Activated CD4-positive, alpha-beta T cell treated with anti-CD3 and anti-CD28 coated beads, Interleukin-2, amount 10 ng/mL, durations not matched to agents 7 days and 5 days (primary cell): Measurements from ENCODE around the gene RNF207. TPM values are rescaled to one million over a fixed set of nuclear protein-coding genes. Genes with fewer than 3 reads are reported as not detected.
A peak's percentile ranks its signal among the peaks of the same experiment; 100 is the strongest.

Source experiments
- CTCF ChIA-PET: fragments of 350-600 bp; sonication (Branson Sonifier 250); formaldehyde crosslinking; loops from one replicate; lab custom pipeline; 2021; ENCODE audit warnings: antibody characterized with exemption; lab: Charles Lee
- POLR2A ChIA-PET: fragments of 350-600 bp; sonication (Branson Sonifier 250); formaldehyde crosslinking; loops from one replicate; lab custom pipeline; 2021; ENCODE audit warnings: antibody characterized with exemption; lab: Charles Lee
- DNase-seq: peaks from one replicate; pipeline ENCODE4 v3.0.0-alpha.2; 2020
- H3K27ac Mint-ChIP-seq: one replicate; pipeline ENCODE4 v1.8.0; 2021; ENCODE audit warnings: mild to moderate bottlenecking, moderate library complexity, mixed read lengths
- H3K27me3 Mint-ChIP-seq: one replicate; pipeline ENCODE4 v1.8.0; 2021; ENCODE audit warnings: mixed read lengths
- H3K36me3 Mint-ChIP-seq: one replicate; pipeline ENCODE4 v1.8.0; 2021; ENCODE audit warnings: low read depth, mixed read lengths
- H3K4me1 Mint-ChIP-seq: one replicate; pipeline ENCODE4 v1.8.0; 2021; ENCODE audit warnings: mixed read lengths
- H3K4me3 Mint-ChIP-seq: one replicate; pipeline ENCODE4 v1.8.0; 2021; ENCODE audit warnings: mild to moderate bottlenecking, moderate library complexity, mixed read lengths
- H3K9me3 Mint-ChIP-seq: one replicate; pipeline ENCODE4 v1.8.0; 2021; ENCODE audit warnings: mixed read lengths
- total RNA-seq, 2 experiments: library from RNA; stranded (reverse); gene quantifications; one replicate each; pipeline ENCODE4 v1.2.3, GENCODE V29; 2021

The RNF207 gene
- total RNA-seq, 2 experiments from 2014 or later: 4.0 to 7.4 TPM

- ChIA-PET POLR2A (no interaction called here), CTCF (interaction anchor here (0.7 to 1.3 kb wide), 2 partner anchors 10 to 21 kb away, joined by 3 to 6 read pairs; partner anchors contain the start of gene ICMT)
- DNase-seq: no peak
- H3K36me3 Mint-ChIP-seq: peaks cover 36% of the 10 kb centered on the region
- H3K27ac Mint-ChIP-seq: peak overlapping the region; percentile 28
- no peak overlapping the region for H3K4me3 Mint-ChIP-seq
- peaks cover 1% of the 10 kb centered on the region for H3K4me1 Mint-ChIP-seq
- H3K9me3 Mint-ChIP-seq: no peaks in the 10 kb centered on the region
- no peaks in the 10 kb centered on the region for H3K27me3 Mint-ChIP-seq
Measured at GRCh38 chr1:6225651-6226050, 19.7 kb downstream of the RNF207 start.

GRCh38 chr1:6233376-6233775, 27.5 kb downstream of the RNF207 start:
- ChIA-PET POLR2A (no interaction called here), CTCF (interaction anchor here (0.6 to 2.2 kb wide), 2 partner anchors 13 to 17 kb away, joined by 3 to 15 read pairs; no protein-coding TSS in a partner anchor)
- Mint-ChIP-seq H3K4me3 (no peak overlapping the region), H3K36me3 (peaks cover 19% of the 10 kb centered on the region), H3K27ac (no peak overlapping the region), H3K4me1 (peaks cover 26% of the 10 kb centered on the region), H3K27me3 (no peaks in the 10 kb centered on the region), H3K9me3 (no peaks in the 10 kb centered on the region)
- DNase-seq: no peak

DNA sequence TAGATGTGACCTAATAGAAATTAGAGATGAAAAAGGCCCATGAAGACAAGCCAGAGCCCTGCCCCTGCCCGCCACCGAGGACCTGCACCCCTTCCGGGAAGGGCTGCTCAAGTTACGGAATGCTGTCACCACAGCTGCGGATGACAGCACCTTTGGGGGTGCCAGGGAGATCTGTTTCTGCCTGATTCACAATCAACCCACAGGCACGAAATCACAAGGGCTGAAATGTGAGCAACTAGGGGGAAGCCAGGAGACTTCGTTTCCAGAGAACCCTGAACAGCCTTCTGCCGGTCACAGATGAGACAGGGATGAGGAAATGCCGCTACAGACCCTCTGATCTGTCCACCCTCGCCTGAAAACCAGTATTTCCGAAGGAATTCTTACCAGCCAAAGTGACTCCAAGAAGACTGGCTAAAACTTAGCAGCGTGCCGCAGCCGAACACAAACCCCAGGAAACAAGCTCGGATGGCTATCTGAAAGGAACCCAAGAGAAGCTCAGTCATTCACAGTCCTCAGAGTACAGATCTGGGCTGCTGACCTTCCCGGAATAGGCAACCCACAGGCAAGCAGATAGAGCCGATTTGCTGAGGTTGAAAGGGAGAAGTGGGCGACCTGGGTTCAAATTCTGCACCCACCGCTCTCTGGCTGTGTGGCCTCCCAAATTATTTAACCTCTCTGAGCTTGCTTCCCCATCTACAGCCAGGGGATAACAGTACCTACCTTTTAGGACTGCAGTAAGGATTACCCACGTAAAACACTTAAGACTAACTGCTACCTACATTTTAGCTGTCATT, 28.8 kb downstream of the RNF207 start:
- peaks cover 18% of the 10 kb centered on the region for H3K36me3 Mint-ChIP-seq
- peaks cover 10% of the 10 kb centered on the region for H3K27me3 Mint-ChIP-seq
- ChIA-PET CTCF (interaction anchor here (5.4 kb wide), 1 partner anchor 12 kb away, joined by 43 read pairs; no protein-coding TSS in a partner anchor), POLR2A (interaction anchor here (0.7 kb wide), 1 partner anchor 114 kb away, joined by 3 read pairs; no protein-coding TSS in a partner anchor)
- DNase-seq: no peak
- H3K27ac Mint-ChIP-seq: peak overlapping the region; percentile 83
- peak overlapping the region; percentile 91 for H3K4me3 Mint-ChIP-seq
- no peaks in the 10 kb centered on the region for H3K9me3 Mint-ChIP-seq
- peaks cover 30% of the 10 kb centered on the region for H3K4me1 Mint-ChIP-seq

DNA sequence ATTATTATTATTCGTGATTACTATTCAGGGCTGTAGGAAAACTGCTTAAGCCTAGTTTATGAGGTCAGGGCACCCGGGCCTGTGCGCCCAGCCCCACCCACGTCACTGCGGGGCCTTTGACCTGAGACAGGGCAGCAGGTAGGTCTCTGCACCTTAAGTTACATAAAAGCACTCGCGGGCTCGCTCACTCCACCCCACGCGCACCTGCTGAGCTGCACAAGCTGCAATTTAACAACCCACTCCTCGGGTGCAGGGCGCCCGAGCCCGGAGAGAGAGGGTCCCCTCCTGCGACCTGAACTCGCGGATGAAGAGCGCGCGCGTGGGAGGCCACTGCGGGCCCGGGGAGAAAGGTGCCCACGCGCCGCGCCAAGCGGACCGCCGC, 29.4 kb downstream of the RNF207 start:
- Mint-ChIP-seq H3K9me3 (no peaks in the 10 kb centered on the region), H3K4me1 (peaks cover 30% of the 10 kb centered on the region), H3K27ac (peak overlapping the region; percentile 83), H3K36me3 (peaks cover 16% of the 10 kb centered on the region), H3K27me3 (peaks cover 16% of the 10 kb centered on the region), H3K4me3 (peak overlapping the region; percentile 91)
- CTCF ChIA-PET: interaction anchor here (1.1 to 5.4 kb wide), 2 partner anchors 11 to 147 kb away, joined by 5 to 43 read pairs; no protein-coding TSS in a partner anchor
- peak; percentile 23 for DNase-seq
- POLR2A ChIA-PET: interaction anchor here (0.7 to 1.0 kb wide), 2 partner anchors 114 to 367 kb away, joined by 3 read pairs; no protein-coding TSS in a partner anchor

- ChIA-PET POLR2A (no interaction called here), CTCF (interaction anchor here (0.6 to 5.4 kb wide), 4 partner anchors 10 to 546 kb away, joined by 3 to 43 read pairs (median 4); no protein-coding TSS in a partner anchor)
- Mint-ChIP-seq H3K4me3 (peak overlapping the region; percentile 40), H3K27me3 (peaks cover 29% of the 10 kb centered on the region), H3K4me1 (peaks cover 37% of the 10 kb centered on the region), H3K9me3 (no peaks in the 10 kb centered on the region), H3K27ac (peak overlapping the region; percentile 64), H3K36me3 (peaks cover 9% of the 10 kb centered on the region)
- no peak for DNase-seq
Measured at GRCh38 chr1:6237093-6237492, 31.2 kb downstream of the RNF207 start.

DNA sequence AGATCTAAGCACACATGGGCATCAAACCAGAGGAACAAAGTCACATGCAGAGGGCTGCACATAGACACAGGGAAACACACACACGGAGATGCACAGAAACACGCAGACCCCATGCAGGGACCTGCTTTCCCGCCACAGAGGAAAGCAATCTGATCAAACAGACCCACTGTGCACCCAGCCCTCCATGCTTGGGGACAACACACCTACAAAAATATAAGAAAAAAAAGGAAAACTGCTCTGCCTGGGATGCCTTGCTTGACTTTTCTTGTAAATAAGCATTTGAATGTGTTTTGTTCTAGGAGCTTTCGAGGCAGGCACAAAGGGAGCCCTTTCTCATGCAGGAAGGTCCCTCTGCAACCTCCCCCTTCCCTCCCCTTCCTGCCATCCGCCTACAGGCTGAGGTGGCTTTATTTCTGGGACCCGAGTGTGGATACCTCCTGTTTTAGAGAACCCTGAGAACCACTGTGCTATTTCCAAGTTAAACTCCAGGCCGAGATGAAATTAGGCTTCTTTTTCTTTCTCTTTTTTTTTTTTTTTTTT, 33.4 kb downstream of the RNF207 start:
- Mint-ChIP-seq H3K27ac (no peak overlapping the region), H3K4me3 (no peak overlapping the region), H3K36me3 (no peaks in the 10 kb centered on the region), H3K27me3 (peaks cover 42% of the 10 kb centered on the region), H3K4me1 (peaks cover 23% of the 10 kb centered on the region), H3K9me3 (no peaks in the 10 kb centered on the region)
- ChIA-PET POLR2A (no interaction called here), CTCF (interaction anchor here (0.7 to 5.4 kb wide), 4 partner anchors 7 to 237 kb away, joined by 3 to 43 read pairs (median 4); no protein-coding TSS in a partner anchor)
- no peak for DNase-seq

DNA sequence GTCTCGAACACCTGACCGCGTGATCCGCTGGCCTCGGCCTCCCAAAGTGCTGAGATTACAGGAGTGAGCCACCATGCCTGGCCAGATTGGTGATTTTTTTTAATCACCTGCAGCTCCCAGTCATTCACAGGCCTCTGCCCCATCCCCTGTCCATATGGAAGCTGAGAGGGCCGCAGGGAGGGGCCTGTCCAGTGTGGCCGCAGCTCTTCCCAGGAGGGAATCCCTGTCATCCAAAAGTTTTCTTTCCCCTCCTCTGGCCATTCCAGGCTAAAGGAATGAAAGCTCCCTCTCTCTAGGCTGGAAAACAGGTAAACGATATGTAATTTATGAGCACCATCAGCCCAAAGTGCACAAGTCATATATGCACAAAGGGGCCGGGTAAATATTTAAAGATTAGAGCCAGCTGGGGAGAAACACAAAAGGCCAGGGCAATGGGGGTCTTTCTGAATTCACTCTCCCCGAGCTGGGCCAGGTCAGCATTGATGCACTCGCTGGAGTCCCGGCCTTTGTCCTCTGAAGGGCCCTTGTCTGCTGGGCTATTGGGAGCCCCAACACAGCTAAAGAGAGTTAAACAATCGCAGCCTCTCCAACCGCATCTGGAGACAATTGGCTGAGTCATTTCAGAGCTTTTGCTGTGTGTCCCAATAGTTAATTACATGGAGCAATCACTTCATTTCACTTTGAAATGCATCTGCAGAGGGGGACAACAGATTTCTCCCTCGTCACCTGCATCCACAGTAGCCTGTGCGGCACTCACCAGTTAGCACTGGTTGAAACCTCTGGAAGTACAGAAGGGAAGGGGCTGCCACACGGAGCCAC, 34.2 kb downstream of the RNF207 start:
- H3K36me3 Mint-ChIP-seq: no peaks in the 10 kb centered on the region
- CTCF ChIA-PET: interaction anchor here (0.7 to 1.4 kb wide), 2 partner anchors 36 to 236 kb away, joined by 4 to 5 read pairs; no protein-coding TSS in a partner anchor
- H3K27me3 Mint-ChIP-seq: peaks cover 46% of the 10 kb centered on the region
- POLR2A ChIA-PET: interaction anchor here (0.6 to 0.7 kb wide), 2 partner anchors 206 to 233 kb away, joined by 3 to 4 read pairs; no protein-coding TSS in a partner anchor
- no peaks in the 10 kb centered on the region for H3K9me3 Mint-ChIP-seq
- DNase-seq: no peak
- peaks cover 15% of the 10 kb centered on the region for H3K4me1 Mint-ChIP-seq
- H3K27ac Mint-ChIP-seq: no peak overlapping the region
- H3K4me3 Mint-ChIP-seq: no peak overlapping the region

DNA sequence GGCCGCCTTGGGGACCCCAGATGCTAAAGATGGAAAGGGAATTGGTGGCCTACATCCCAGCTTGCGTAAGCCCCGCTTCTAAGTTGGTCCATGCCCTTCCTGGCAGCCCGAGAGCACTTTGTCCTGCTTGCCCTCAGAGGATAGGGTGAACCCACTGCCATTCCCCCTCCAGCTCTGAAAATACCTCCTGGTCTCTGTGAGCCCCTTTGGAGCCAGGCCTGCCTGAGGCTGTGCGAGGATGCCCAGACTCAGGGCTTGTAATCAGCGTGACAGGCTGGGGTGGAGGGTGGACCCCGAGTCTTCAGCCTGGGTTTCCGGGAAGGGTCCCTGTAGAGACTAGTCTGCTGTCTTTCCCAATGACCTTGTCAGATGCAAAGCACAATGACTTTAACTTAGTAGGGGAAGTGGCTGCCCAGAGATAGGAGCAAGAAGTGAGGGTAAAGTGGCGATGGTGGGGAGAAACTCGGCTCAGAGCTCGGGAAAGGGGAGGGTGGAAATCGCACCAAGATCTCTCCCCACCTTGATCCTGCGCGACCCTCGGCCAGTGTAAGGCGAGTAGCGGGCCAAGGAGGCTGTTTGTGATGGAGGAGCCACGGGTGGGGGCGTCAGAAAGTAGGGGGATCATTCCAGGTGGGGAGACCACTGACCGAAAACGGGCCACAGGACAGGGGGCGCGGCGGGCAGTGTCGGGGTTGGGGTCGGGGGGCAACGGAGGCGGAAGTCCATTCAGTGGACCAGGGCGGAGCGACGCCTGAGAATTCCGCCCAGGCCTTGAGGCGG, 35.4 kb downstream of the RNF207 start:
- POLR2A ChIA-PET: no interaction called here
- no peaks in the 10 kb centered on the region for H3K36me3 Mint-ChIP-seq
- no peak for DNase-seq
- no peaks in the 10 kb centered on the region for H3K9me3 Mint-ChIP-seq
- H3K4me3 Mint-ChIP-seq: no peak overlapping the region
- CTCF ChIA-PET: interaction anchor here (1.4 to 1.7 kb wide), 2 partner anchors 33 to 164 kb away, joined by 3 read pairs; no protein-coding TSS in a partner anchor
- H3K27me3 Mint-ChIP-seq: peaks cover 47% of the 10 kb centered on the region
- no peak overlapping the region for H3K27ac Mint-ChIP-seq
- peaks cover 16% of the 10 kb centered on the region for H3K4me1 Mint-ChIP-seq

DNA sequence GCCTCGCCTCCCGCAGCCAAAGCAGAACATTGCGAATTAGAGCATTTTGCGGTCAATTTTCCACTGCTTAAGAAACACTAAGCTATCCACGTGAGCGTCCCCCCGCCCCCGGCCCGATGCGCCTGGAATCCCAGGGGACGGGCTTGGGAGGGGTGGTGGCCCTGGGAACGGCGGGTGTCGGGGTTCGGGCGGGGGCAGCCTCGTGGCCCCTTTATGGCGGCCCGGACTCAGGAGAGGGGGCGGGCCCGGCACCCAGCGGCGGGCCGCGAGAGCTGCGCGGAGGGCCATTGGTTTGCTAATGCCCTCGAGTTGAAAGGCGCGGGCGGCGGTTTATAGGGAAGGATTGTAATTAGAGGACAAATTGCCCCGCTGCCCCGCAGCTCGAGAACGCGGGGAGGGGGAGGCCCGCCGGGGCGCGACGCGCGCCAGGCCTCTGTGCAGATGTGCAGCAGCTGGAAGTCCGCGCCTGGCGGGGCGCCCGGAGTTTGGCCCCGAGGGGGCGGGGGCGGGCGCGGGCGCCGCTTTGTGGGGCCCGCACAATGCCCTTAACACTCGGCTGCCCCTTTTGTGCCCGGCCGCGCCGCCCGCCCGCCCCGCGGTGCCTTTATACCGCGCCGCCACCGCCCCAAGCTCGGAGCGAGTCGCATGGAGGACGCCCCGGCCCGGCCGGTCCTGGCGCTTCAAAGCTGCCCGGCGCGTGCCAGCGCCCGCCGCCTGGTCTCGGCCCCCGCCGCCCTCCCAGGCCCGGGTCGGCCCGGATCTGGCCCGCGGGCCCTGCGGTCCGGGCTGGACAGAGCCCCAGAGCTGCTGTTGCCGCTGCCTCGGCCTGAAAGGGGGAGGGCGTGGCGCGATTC, 36.2 kb downstream of the RNF207 start:
- Mint-ChIP-seq H3K9me3 (no peaks in the 10 kb centered on the region), H3K36me3 (no peaks in the 10 kb centered on the region), H3K4me1 (peaks cover 24% of the 10 kb centered on the region), H3K4me3 (no peak overlapping the region), H3K27me3 (peaks cover 55% of the 10 kb centered on the region), H3K27ac (no peak overlapping the region)
- DNase-seq: no peak
- ChIA-PET CTCF (interaction anchor here (1.4 to 1.7 kb wide), 2 partner anchors 34 to 163 kb away, joined by 3 read pairs; no protein-coding TSS in a partner anchor), POLR2A (interaction anchor here (0.5 kb wide), 1 partner anchor 58 kb away, joined by 3 read pairs; no protein-coding TSS in a partner anchor)

DNA sequence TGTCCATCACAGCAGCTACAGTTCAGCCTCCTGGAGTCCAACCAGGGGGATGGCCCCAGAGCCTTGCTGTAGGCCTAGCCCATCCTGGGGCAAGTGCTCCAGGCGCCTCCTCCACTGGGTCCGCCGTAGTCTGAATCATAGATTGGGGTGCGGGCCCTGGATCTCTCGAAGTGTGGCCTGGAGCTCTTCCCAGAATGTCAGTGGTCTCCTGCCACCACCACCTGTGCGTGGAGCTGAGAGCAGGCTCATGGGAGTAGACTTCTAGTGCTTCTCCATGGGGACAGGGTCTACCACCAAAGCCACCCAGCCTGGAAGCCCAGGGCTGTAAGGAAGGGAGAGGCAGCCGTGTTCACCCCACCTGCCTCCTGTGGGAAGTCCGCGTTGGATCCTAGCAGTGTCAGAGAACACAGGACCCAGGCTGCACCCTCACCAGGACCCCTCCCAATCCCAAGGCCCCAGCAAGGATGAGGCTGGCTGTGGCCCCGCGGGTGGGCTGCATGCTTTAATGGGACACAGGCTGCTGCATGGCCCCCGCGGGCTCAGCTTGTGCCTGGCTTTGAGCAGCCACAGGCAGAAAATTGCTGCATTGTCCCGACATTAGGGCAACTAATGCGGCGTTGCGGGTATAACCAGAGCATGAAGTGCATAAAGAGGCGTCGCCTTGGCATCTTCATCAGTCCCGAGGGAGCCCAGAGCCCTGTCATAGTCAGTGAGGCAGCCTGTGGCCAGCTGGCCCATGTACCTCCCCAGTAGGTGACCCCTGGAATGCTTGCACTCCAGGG, 37.3 kb downstream of the RNF207 start:
- DNase-seq: no peak
- ChIA-PET CTCF (interaction anchor here (0.7 to 1.7 kb wide), 3 partner anchors 35 to 162 kb away, joined by 3 read pairs; no protein-coding TSS in a partner anchor), POLR2A (interaction anchor here (0.5 kb wide), 1 partner anchor 59 kb away, joined by 3 read pairs; no protein-coding TSS in a partner anchor)
- H3K4me1 Mint-ChIP-seq: peaks cover 24% of the 10 kb centered on the region
- peaks cover 64% of the 10 kb centered on the region for H3K27me3 Mint-ChIP-seq
- H3K4me3 Mint-ChIP-seq: no peak overlapping the region
- no peaks in the 10 kb centered on the region for H3K9me3 Mint-ChIP-seq
- H3K36me3 Mint-ChIP-seq: no peaks in the 10 kb centered on the region
- no peak overlapping the region for H3K27ac Mint-ChIP-seq
